Right cardiac atrium (tissue), 5 donors: ENCODE results near the gene KLRC4. TPM values are rescaled to one million over a fixed set of nuclear protein-coding genes. Genes with fewer than 3 reads are reported as not detected.
"Not testable (repeated sequence)": the region's sequence is repeated elsewhere in the genome, so short reads cannot be mapped to it uniquely, and the experiment has no call there.

Source experiments
- ATAC-seq, 2 donors: fragments of 200-7000 bp; cut with Tn5 transposase; one replicate each; pipeline versions ENCODE4 v1.8.0 to v1.9.1; 2020; ENCODE audit warnings: moderate library complexity in 2 of 2, mild to moderate bottlenecking in 1 of 2
- DNase-seq, 3 donors: peaks; one replicate each; pipeline ENCODE4 v3.0.0-alpha.2; 2020
- H3K27ac ChIP-seq: one replicate; pipeline ENCODE4 v1.5.1; 2013; ENCODE audit warnings: mild to moderate bottlenecking, low read length, control low read depth, moderate library complexity
- H3K27me3 ChIP-seq: one replicate; pipeline ENCODE4 v1.6.1; 2013; ENCODE audit not compliant: control insufficient read depth, insufficient read depth
- H3K4me1 ChIP-seq: one replicate; pipeline ENCODE4 v1.6.1; 2013; ENCODE audit warnings: low read length; ENCODE audit not compliant: control insufficient read depth, insufficient read depth
- H3K4me3 ChIP-seq: one replicate; pipeline ENCODE4 v1.5.1; 2013; ENCODE audit warnings: low read length, control low read depth
- H3K9me3 ChIP-seq: one replicate; pipeline ENCODE4 v1.6.1; 2013; ENCODE audit warnings: low read length; ENCODE audit not compliant: control insufficient read depth
- WGBS: extraction: QIAGEN DNeasy Blood & Tissue Kit; methylation state at CpG from one replicate; pipeline ENCODE4 v1.1.7; 2013; 5-methylcytosine and 5-hydroxymethylcytosine counted together
- intact Hi-C, 4 donors: fragments of 100-400 bp; cut with DNase I; formaldehyde crosslinking; loops; one replicate each; pipeline versions ENCODE4 v1.11.0 to v1.14.0; 2022 to 2023
- long read RNA-seq, 4 donors: library from polyadenylated mRNA; unstranded; transcript quantifications; one replicate each; pipeline ENCODE4 v2.0.0, GENCODE V29; 2020 to 2021
- polyA plus RNA-seq: library from polyadenylated mRNA; stranded (reverse); fragments of 200-250 nt; gene quantifications from one replicate; pipeline ENCODE4 v1.2.3, GENCODE V29; 2013
- total RNA-seq, 4 donors: library from RNA; stranded (reverse); fragmentation: NEBNext Ultra II Directional; extraction: Animal tissue kit (Norgen Biotek cat#: 25700); gene quantifications; one replicate each; pipeline ENCODE4 v1.2.1, GENCODE V29; 2021
- donor health status: healthy with polysubstance abuse.
- donor health status: DM: no; HTN: yes; CAD: no.
- donor health status: DM: no; HTN: no; CAD: no.
- donor health status: DM: no; HTN: yes; CAD: no; lungs with severe emphysema.
- donor health status: DM: yes; HTN: yes; CAD: no.

KLRC4 gene, protein sequence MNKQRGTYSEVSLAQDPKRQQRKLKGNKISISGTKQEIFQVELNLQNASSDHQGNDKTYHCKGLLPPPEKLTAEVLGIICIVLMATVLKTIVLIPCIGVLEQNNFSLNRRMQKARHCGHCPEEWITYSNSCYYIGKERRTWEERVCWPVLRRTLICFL
- total RNA-seq = not detected
- not detected for polyA plus RNA-seq
- long read RNA-seq, donor 1 = 0 reads
- long read RNA-seq, donor 2 = 0 reads
- long read RNA-seq, donor 3 = 0 reads
- long read RNA-seq, donor 4 = 0 reads

DNA sequence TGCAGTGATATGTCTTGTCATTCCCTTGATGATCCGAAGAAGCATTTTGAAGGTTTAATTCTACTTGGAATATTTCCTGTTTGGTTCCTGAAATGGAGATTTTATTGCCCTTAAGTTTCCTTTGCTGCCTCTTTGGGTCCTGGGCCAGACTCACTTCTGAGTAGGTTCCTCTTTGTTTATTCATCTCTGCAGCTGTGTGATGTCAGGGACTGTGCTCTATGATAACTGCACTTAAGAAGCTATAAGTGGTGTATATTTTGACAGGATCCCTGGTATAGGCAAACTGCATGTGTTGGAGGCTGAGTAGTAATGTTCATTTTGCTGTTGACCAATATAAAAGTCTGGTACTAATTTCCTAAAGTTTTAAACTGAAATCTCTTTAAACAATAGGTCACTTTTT is at the start of gene KLRC4:
Gene KLRC4, minus strand, starts transcription at position 366 of the 400 bp plus-strand sequence. Its CDS starts 182 bp downstream, at position 184.
- no peaks in the 10 kb centered on the region for H3K9me3 ChIP-seq
- 1% methylated on average over 1 of the region's 1 CpG for WGBS
- H3K27ac ChIP-seq = no peak within 1 kb of the TSS
- no peaks in the 10 kb centered on the region for H3K27me3 ChIP-seq
- no peak for DNase-seq
- ATAC-seq = no peak
- no peak within 1 kb of the TSS for H3K4me3 ChIP-seq
- intact Hi-C loops = no loop called here
- H3K4me1 ChIP-seq = no peaks in the 10 kb centered on the region

- WGBS = 90% methylated on average over 3 of the region's 3 CpGs
- peaks cover 10% of the 10 kb centered on the region for H3K9me3 ChIP-seq
- DNase-seq (no peak), ATAC-seq (no peak)
- no peak overlapping the region for H3K4me3 ChIP-seq
- H3K27me3 ChIP-seq = no peaks in the 10 kb centered on the region
- intact Hi-C loops = no loop called here
- no peak overlapping the region for H3K27ac ChIP-seq
- H3K4me1 ChIP-seq = no peaks in the 10 kb centered on the region
Observed at GRCh38 chr12:10457760-10458159, 48.2 kb upstream of the KLRC4 start.

- intact Hi-C loops = no loop called here
- DNase-seq (no peak), ATAC-seq (no peak)
- Histone ChIP-seq H3K27me3 (no peaks in the 10 kb centered on the region), H3K9me3 (peaks cover 10% of the 10 kb centered on the region), H3K27ac (no peak overlapping the region), H3K4me1 (no peaks in the 10 kb centered on the region), H3K4me3 (no peak overlapping the region)
- 87% methylated on average over 2 of the region's 2 CpGs for whole genome bisulfite sequencing
Observed at GRCh38 chr12:10456856-10457255, 47.3 kb upstream of the KLRC4 start.

- Histone ChIP-seq H3K27ac (no peak overlapping the region), H3K4me3 (no peak overlapping the region), H3K4me1 (no peaks in the 10 kb centered on the region), H3K9me3 (peaks cover 10% of the 10 kb centered on the region), H3K27me3 (no peaks in the 10 kb centered on the region)
- ATAC-seq (no peak), DNase-seq (no peak)
- WGBS = 82% methylated on average over 1 of the region's 1 CpG
- intact Hi-C loops = no loop called here
Observed at GRCh38 chr12:10455766-10456165, 46.2 kb upstream of the KLRC4 start.

- ATAC-seq (no peak), DNase-seq (no peak)
- peaks cover 10% of the 10 kb centered on the region for H3K9me3 ChIP-seq
- H3K4me3 ChIP-seq = no peak overlapping the region
- H3K27me3 ChIP-seq = no peaks in the 10 kb centered on the region
- WGBS = 65% methylated on average over 1 of the region's 1 CpG
- intact Hi-C loops = no loop called here
- H3K4me1 ChIP-seq = no peaks in the 10 kb centered on the region
- H3K27ac ChIP-seq = no peak overlapping the region
Observed at GRCh38 chr12:10454531-10454930, 45.0 kb upstream of the KLRC4 start.

GRCh38 chr12:10453156-10453555 is 43.6 kb upstream of the KLRC4 start, which contains the start of gene KLRC1:
Gene KLRC1 (minus strand): TSS chr12:10453377. CDS start chr12:10451156, 2,221 bp downstream.
- H3K9me3 ChIP-seq = peaks cover 10% of the 10 kb centered on the region
- no peak within 1 kb of the TSS for H3K4me3 ChIP-seq
- no peak within 1 kb of the TSS for H3K27ac ChIP-seq
- intact Hi-C loops = no loop called here
- 56% methylated on average over 2 of the region's 2 CpGs for WGBS
- ATAC-seq (no peak), DNase-seq (no peak)
- H3K4me1 ChIP-seq = no peaks in the 10 kb centered on the region
- H3K27me3 ChIP-seq = no peaks in the 10 kb centered on the region

- no peaks in the 10 kb centered on the region for H3K4me1 ChIP-seq
- no peaks in the 10 kb centered on the region for H3K27me3 ChIP-seq
- H3K9me3 ChIP-seq = no peaks in the 10 kb centered on the region
- ATAC-seq (no peak), DNase-seq (no peak)
- intact Hi-C loops = no loop called here
- 87% methylated on average over 4 of the region's 4 CpGs for WGBS
- no peak overlapping the region for H3K27ac ChIP-seq
- H3K4me3 ChIP-seq = no peak overlapping the region
Observed at GRCh38 chr12:10448236-10448635, 38.7 kb upstream of the KLRC4 start.

GRCh38 chr12:10446052-10446451 is 36.5 kb upstream of the KLRC4 start:
- H3K9me3 ChIP-seq, intact Hi-C loops, H3K27ac ChIP-seq, DNase-seq, H3K4me1 ChIP-seq, H3K4me3 ChIP-seq, H3K27me3 ChIP-seq, ATAC-seq: not testable (repeated sequence)
- 76% methylated on average over 5 of the region's 5 CpGs for WGBS

- intact Hi-C loops = not testable (repeated sequence)
- WGBS = 93% methylated on average over 8 of the region's 8 CpGs
Observed at GRCh38 chr12:10441144-10441543, 31.6 kb upstream of the KLRC4 start.

GRCh38 chr12:10439608-10440274 is 30.2 kb upstream of the KLRC4 start:
- WGBS = 82% methylated on average over 2 of the region's 2 CpGs
- intact Hi-C loops, DNase-seq: not testable (repeated sequence)

More at GRCh38 chr12:10441144-10441543, 31.6 kb upstream of the KLRC4 start:
- H3K27me3 ChIP-seq, H3K9me3 ChIP-seq, H3K4me1 ChIP-seq, ATAC-seq, H3K4me3 ChIP-seq, DNase-seq, H3K27ac ChIP-seq: not testable (repeated sequence)

GRCh38 chr12:10437601-10438000 is 28.0 kb upstream of the KLRC4 start:
- 25% methylated on average over 2 of the region's 2 CpGs for WGBS
- ATAC-seq, intact Hi-C loops, H3K4me1 ChIP-seq, H3K9me3 ChIP-seq, H3K4me3 ChIP-seq, H3K27ac ChIP-seq, H3K27me3 ChIP-seq, DNase-seq: not testable (repeated sequence)

More at GRCh38 chr12:10439608-10440274, 30.2 kb upstream of the KLRC4 start:
- not testable (repeated sequence) for H3K4me3 ChIP-seq, H3K27me3 ChIP-seq, H3K4me1 ChIP-seq, ATAC-seq, H3K27ac ChIP-seq, H3K9me3 ChIP-seq
